ENCODE data around the gene FGF3.

FGF3 gene

DNA sequence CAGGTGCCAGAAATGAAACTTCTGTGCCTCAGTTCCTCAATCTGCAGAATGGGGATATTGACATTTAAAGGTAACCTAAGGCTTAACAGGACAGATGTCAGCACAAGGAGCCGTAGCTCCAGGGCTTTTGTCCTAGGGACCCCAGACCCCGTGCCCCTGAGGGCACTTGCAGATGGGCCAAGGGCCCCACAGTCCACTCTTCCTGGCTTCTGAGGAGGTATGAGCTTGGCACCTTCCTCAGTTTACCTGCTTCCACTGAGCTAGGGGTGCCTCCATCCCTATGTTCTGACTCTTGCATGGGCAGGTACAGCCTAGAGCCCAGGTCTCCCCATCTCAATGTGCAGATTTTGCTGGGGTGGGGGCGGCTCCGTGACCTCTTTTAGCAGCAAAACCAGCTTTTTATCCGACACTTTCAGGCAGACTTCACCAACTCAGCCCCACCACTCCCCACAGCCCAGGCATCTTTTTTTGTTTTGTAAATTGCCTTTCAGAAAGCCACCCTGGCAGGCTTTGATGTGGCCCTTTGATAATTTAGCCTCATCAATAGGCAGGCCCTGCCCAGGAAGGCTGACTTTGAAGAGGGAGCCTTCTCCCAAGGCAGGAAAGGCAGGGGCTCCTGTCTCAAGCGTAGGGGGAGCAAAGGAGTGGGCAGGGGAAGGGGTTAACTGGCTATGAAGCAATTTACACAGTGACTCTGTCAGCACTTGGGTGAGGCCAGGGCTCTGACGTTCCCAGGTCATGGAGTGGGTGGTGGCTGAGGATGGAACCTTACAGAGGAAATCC, 23.7 kb upstream of the FGF3 start:
- no peak for DNase-seq

DNA sequence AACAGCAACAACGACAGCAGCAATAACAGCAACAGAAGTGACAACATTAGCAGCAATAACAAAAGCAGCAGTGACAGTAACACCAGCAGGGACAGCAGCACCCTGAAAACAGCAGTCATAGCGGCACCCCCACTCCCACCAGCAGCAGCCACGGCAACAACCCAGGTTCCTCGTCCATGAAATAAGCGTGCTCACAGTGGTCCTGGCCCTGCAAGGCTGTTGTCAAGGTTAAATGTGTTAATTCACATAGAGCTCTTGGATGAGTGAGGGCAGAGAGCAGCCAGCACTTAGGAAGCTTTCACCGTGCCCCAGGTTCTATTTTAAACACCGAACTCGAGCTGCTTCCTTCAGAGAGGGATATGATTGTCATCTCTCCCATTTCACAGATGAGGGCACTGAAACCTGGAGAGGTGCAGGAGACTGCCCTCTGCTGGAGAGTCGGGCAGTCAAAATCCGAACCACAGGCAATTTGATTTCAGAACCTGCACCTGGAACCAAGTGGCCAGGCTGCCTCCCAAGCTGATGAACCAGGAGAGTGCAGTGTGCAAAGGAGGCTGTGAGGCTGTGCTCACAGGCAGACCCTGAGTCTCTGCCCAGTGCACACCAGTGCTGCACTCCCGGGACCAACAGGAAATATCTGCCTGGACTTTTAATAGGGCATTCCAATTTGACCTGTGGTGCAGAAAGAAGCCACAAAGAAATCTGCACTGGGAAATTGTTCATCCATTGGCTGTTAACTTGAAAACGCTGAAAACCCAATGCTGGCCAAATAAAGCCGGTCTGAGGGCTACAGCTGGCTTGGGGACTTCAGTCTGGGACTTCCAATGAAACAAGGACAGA, 22.9 kb upstream of the FGF3 start:
- peak; percentile 58 for DNase-seq

DNA sequence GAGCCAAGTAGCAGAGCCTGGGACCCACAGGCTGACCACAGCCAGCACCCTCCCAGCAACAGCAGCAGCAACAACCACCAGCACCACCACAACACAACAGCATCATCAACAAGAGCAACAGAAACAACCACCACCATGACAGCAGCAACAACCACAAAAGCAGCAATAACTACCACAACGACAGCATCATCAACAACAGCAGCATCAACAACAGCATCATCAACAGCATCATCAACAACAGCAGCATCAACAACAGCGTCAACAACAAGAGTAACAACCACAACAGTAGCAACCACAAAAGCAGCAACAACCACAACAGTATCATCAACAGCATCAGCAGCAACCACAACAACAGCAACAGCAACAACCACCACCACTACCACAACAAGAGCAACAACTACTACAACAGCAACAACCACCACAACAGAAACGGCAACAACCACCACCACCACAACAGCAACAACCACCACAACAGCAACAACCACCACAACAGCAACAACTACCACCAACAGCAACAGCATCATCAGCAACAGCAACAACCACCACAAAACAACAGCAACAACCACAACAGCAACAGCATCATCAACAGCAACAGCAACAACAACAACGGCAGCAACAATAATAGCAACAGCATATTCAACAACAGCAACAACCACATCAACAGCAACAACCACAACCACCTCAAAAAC, 22.1 kb upstream of the FGF3 start:
- DNase-seq: no peak

DNA sequence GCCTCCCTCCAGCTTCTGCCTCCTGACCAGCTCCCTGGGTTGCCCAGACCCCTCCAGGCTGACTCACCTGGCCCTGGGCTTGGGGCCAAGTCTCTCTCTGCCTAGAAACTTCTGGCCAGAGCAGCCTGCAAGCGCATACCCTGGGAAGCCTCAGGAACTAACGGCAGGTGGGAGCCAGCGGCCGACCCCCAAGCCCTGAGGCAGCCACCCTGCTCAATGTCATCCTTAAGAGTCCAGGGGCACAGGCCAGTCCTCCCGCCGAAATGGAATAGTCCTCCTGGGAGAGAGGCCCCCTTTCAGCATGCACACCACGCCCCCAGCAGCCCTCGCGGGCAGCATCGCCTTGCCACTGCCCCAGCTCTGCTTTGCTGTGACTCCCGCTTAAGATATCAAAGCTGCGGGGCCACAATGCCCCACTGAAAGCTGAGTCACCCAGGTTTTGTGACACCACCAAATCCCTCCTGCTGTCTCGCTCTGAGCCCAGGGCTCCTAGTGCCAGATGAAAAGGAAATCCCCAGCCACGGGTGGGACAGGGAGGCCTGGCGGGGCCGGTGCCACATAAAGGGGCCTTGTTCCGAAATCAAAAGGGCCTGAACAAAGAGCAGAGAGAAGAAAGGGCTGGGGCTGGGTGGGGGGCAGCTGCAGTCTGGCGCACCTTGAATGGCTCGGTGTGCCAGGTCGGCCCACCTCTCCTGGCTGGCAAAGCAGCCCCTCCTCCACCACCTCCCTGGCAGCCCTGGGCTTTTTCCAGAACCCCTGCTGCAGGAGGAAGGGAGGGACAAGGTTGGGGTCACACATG, 21.4 kb upstream of the FGF3 start:
- no peak for DNase-seq

DNA sequence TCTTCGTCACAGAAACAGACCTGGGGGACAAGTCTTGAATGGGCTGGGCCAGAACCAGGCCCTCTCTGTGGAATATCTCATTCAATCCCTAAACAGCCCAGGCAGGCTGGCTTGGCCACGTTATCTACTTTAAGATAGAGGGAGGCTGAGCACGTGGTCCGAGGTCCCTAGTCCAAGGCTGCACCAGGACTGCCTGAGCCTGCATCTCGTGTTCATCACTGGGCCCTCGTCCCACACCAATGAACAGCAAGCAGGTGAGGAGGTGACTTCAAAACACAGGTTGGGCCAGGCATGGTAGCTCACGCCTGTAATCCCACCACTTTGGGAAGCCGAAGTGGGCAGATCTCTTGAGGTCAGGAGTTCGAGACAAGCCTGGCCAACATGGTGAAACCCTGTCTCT, 20.3 kb upstream of the FGF3 start:
- no peak for DNase-seq

DNA sequence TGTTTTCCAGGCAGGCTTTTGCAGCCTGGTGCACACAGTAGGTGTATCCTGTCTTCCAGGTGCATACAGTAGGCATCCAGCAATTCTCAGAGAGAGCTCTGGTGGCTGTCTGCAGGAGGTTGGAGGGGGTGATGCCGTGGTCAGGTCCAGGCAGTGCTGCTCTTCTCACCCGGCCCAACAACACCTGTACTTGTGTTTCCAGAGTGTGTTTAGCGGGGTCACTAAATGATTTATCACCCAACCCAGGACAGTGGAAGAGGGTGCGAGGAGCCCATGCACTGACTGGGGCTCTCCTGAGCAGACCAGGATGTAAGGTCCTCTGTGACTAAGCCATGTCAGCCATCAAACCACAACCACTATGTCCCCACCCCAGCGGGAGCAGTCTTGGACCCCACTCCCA, 18.6 kb upstream of the FGF3 start:
- DNase-seq: no peak

DNA sequence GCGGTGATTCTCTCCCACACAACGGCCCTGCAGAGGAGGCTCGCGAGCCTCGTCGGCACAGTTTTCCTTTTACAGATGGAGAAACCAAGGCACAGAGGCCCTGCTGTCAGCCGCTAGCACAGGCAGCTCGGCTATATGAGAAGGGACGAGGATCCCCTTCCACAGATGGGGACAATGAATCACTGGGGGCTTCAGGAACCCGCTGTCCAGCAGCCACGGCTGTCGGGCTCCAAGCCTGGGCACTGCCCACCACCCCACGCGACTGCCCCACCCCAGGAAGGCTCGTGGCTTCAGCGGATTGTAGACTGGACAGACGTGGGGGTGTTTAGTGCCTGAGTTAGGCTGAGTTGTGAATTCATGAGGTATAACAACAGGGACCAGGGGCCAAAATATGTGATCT, 17.2 kb upstream of the FGF3 start:
- no peak for DNase-seq

DNA sequence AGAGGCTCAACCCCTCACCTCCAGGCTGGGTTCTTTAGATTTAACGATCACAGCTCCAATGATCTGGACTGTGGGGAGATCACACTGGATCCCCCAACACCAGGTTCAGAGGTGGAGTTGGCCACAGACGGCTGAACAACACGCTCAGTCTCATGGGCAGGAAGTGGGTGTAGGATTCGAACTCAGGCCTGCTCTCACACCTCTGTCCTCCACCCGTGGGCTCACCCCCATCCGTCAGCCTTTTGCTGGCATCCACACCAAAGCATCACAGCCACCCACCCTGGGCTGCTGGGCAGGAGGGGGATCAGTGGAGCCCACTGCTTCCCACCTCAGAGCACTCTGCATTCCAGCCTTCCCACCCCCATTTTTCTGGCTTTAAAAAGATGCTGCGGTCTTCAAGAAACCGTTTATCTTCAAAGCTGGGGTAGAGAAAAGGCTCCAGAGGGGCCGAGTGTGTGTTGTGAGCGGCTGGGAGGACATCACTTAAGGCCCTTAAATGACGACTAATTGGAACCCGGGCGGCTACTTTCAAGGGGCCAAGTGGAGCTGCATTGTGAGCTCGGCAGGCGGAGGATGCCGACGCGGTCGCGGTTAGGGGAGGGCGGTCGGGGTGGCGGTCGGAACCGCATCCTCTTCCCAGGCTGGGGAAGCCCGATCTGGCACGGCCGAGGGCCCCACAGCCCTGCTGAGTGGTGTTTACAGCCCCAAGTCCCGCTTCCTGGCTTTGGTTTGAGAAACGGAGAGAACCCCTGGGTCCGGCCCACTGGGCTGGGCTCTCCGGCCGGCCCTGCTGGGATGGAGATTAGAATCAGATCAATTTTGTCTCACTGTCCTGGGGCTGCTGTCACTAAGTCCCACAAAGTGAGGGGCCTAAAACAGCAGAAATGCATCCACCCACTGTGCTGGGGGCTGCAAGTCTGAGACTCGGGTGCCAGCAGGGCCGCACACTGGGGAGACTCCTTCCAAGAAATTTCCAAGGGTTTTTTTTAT, 15.9 kb upstream of the FGF3 start:
- DNase-seq: no peak

DNA sequence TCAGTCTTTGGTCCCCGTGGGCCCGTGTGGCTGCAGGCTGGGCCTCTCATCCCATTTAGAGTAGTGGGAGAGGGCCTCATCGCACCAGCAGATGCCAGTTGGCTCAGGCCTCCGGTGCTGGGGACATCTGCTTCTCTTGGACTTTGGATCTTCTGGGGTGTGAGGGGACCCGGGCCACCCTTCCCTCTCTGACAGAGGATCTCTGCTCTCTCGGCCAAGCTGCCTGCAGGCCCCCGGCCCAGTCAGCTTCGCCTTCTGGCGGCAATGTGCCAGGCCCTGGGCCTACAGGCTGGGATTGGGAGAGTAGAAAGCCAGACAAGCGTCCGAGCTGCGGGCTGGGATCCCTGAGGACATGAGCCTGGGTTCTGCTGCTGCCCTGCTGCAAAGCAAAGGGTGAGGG, 15.0 kb upstream of the FGF3 start:
- no peak for DNase-seq

DNA sequence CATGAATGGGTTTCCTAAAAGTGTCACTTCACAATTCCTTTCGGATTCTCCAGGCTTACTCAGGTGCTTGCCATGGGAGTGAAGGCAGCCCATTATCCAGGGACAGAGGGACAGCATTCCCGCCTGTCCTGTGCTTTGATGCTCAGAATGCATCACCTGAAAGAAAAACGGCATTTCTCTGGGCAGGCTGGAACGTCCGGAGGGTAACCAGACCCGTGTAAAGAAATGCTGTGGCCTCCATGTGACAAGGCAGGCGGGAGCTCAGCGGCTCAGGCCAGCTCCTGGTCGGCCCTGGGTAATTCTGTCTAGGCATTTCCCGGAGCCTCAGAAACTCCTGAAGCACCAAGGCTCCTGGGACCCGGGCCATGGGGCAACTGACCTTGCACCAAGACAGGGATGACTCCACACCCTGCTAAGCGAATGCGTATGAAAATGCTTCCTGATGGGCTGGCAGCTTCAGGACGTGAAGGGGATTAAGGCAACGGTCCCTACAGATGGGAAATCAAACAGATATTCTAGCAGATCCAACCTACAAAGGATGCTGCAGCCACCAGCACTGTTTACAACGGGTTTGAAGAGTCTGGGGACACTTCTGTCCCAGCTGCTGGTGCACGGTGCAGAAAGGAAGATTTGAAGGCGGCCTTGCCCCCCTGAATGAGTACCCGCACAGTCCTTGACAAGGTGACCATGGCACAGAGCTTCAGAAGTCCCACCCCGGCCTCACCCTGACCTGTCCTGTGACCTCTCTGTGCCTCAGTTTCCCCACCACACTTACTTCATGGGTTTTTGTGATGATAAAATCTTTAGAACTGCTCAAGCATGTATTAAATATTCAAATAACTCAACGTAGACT, 13.6 kb upstream of the FGF3 start:
- DNase-seq: no peak

DNA sequence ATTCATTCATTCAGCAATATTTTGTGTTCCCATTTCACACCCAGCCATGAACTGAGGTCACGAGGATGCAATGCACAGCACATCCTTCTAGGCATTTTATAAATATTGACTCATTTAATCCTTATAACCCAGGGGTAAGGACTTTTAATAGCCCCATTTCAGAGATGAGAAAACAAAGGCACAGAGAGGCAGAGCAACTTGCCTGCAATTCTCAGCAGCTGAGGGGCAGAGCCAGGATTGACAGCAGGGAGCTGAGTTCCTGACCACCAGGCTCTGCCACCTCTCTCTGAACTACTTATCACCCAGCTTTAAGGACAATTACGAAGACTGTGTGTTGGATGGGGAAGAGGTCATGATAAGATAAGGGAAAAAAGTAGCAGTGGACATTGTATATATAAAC, 12.8 kb upstream of the FGF3 start:
- DNase-seq: no peak

DNA sequence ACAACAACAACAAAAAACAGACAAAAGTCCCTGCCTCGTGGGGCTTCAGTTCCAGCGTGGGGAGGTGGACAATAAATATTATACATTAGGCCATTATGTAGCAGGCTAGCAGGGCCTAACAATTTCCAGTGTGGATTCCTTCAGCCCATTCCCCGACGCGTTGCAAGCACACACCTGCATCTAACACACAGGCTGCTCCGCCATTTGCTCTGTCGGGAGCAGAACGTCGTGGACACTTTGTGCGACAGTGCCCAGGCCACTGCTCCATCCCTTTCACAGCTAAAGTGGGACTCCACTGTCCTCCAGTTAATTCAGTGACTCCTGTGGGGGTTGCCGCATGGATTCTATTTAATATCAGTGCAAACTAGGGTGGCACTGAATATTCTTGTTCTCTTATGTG, 10.9 kb upstream of the FGF3 start:
- no peak for DNase-seq

DNA sequence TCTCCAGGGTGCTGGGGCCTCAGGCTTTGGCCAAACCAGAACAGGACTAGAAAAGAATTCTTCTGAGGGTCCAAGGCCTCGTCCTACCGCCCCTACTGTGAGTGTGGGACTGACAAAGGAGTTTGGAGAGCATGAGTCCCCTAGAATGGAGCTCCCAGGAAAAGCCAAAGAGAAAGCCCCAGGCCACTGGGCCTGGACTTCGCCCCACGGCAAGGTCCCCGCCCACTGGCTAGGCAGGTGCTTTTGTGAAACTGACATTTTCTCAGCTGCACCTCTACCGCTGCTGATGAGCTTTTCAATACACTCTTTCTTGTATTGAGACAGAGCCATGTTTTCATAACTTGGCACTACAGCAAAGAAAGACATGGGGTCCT, 9.7 kb upstream of the FGF3 start:
- DNase-seq: no peak

DNA sequence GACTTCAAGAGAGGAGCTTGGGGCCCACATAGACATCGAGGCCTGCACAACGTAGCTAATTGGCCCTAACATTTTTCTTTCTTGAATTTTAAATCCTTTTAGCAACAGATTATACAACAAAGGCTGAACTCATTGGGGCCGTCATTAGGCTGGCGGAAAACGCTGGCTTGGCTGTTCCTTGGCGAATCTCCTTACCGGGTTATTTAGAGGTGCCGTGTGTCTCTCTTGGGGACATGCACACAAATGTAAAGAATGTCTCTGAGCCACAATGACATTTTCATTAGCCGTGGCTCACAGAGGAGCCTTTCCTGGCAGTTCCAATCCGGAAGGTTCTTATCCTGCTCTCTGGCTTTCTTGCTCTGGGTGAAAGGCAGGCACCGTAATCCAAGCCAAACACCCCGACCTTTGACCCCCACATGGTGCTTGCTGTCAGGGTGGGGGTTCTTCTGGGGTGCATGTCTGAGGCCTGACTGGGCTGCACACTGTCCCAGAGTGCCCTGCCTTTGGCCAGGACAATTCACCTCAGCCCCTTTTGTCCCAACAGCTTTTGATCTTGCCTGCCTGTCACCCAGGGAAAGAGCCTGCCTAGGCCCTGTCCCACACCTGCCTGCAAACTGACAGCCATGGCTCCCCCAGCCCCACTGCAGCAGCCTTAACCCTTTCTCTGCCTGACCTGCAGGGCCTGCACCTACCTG, 9.2 kb upstream of the FGF3 start:
- DNase-seq: no peak

DNA sequence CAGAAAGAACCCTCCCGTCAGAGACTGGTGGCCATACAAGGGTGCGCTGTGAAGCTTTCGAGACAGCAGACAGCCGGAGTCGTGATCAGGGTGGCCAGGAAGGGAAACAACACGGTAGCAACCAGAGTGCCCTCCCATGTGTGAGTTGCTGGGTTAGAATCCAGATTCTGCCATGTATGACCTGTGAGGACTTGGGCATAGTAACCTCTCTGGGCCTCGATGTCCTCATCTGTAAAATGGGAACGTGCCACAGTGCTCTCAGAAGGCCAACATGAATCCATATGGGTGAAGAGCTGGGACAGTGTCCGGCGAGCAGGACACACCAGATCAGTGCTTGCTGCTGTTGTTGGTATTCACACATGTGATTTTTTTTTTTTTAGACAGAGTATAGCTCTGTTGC, 7.6 kb upstream of the FGF3 start:
- no peak for DNase-seq

DNA sequence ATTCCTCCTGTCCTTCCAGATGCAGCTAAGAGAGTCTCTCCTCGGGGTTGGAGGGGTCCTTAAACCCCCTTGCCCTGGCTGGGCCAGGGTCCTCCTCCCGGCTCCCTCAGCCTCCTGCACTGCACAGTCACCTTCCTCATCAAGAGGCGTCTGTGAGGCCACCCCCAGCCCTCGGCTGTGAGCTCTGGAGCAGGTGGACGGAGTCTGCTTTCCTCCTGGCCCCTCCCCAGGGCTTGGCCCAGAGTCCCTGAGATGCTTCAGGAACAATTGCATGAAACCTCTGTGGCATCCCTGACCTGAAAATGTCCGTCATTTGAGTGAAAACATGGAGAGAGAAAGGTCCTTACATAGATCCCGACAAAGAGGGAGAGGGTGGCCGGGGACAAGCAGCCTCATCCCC, 6.7 kb upstream of the FGF3 start:
- DNase-seq: no peak

DNA sequence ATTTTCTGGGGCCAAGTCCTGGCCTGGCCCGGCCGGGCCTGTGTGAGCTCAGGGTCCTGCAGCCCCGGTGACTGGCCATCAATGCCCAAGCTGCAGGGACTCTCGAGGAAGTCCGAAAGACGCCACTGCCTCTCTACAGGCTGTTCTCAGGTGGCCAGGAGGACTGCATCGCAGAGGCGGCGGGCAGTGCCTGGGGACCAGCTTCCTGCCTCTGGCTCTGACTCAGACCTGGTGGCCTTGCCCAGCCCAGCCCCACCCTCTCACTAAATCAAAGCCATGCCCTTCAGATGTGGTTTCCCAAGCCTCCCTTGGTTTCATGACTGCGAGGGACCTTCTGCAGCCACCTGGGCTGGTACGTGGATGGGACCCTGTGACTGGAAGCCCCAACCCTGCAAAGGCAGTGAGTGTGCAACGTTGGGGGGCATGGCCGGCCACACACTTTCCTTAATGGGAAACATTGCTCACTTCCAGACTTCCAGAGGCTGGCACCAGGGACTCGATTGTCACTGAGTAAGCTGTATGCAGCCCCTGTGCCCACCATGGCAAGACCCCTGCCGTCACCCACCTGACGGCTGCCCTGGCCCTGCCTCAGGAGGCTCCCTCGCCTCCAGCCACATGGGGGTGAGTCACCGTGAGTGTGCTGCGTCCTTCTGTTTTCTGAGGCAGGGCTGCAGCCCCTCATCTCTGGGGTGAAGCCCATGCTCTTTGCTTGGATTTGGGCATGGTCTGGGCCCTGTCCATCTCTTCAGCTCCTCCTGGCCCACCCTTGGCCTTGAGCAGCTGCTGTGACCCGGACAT, 6.0 kb upstream of the FGF3 start:
- no peak for DNase-seq

DNA sequence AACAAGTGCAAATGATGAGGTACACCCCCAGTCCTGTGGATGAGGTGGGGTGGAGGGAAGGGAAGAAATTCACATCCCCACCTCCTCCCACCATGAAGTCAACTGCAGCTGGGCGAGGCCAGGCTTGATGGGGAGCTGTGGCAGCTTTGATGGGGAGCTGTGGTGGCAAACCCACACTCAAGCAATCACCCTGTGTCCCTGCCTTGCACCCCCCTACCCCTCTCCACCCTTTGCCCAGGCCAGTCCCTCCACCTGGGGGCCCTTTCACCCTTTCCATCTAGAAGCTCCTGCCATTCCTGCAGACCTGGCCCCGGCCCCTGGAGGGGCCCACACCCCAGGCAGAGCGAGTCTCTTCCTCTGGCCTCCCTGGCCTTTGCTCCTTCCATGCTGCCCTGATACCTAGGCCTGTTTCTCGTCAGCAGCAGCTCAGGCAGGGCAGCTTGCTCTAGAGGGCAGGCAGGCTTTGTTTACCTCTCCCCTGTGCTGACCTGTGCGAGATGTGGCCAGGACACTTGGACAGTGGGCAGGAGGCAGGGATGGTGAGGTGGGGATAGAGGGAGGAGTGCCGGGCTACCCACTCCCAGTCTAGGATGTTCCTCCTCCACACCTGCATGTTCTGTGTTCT, 4.5 kb upstream of the FGF3 start:
- DNase-seq: no peak

Measured in OCI-M1 (cell line).